B cell (primary cell): ENCODE results near the gene TMEM266.

Experiments
- CTCF ChIP-seq: fragments of 200-600 bp; IDR thresholded peaks from one replicate; pipeline ENCODE4 v1.8.0; 2022; ENCODE audit warnings: antibody characterized with exemption, mild to moderate bottlenecking
- EZH2 ChIP-seq: IDR thresholded peaks from 2 replicates; pipeline ENCODE4 v1.6.1; 2012; ENCODE audit warnings: borderline replicate concordance, low read depth, mild to moderate bottlenecking, moderate library complexity, low read length; ENCODE audit not compliant: insufficient read depth, poor library complexity, severe bottlenecking

DNA sequence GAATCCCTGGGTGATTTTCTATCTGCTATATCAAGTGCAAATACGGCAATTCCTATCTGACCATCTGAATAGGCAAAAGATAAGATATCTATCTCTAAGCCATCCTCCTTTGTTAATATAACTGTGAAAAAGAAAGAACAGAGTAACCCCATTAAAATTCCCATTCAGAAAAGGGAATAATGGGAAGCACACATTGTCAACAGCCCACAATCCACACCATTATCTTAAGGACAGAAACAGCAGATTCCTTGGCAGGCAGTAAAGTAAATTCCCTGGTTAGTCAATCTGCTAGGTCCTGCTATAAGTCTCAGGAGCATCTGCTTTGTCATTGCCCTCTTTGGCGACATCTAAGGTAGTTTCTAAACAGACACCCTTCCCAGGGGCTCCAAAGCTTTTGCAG is 25.7 kb upstream of the TMEM266 start:
- no peak for TF ChIP-seq CTCF
- TF ChIP-seq EZH2, result no peak
